Uterus (tissue), 4 donors: ENCODE data around the gene CNN2. TPM values are rescaled to one million over a fixed set of nuclear protein-coding genes. Genes with fewer than 3 reads are reported as not detected.

Experiments used
- DNase-seq, 2 donors: peaks; one replicate each; pipeline ENCODE4 v3.0.0-alpha.2; 2019 to 2020
- H3K27ac ChIP-seq, 2 donors: fragments of 200-600 bp; sonication (generic); 1 replicate in 1 of 2; 2 replicates in 1 of 2; pipeline ENCODE4 v1.5.1; 2016 to 2018
- H3K27me3 ChIP-seq, 2 donors: fragments of 200-600 bp; sonication (generic); one replicate each; pipeline ENCODE4 v1.5.1; 2018 to 2019; ENCODE audit warnings: control low read depth in 1 of 2
- H3K36me3 ChIP-seq, 2 donors: fragments of 200-600 bp; sonication (generic); one replicate each; pipeline ENCODE4 v1.5.1; 2019; ENCODE audit warnings: control low read depth in 1 of 2
- H3K4me1 ChIP-seq, 2 donors: fragments of 200-600 bp; sonication (generic); one replicate each; pipeline ENCODE4 v1.5.1; 2018 to 2019; ENCODE audit warnings: control low read depth in 1 of 2
- H3K4me3 ChIP-seq, 2 donors: fragments of 200-600 bp; sonication (generic); 1 replicate in 1 of 2; 2 replicates in 1 of 2; pipeline ENCODE4 v1.5.1; 2018 to 2019; ENCODE audit warnings: mild to moderate bottlenecking in 1 of 2
- H3K9me3 ChIP-seq, 2 donors: fragments of 200-600 bp; sonication (generic); one replicate each; pipeline ENCODE4 v1.5.1; 2019; ENCODE audit warnings: control low read depth in 1 of 2
- POLR2A ChIP-seq, 2 donors: fragments of 450-650 bp; IDR thresholded peaks; one replicate each; pipeline ENCODE4 v1.6.1; 2016; ENCODE audit warnings: antibody characterized with exemption in 2 of 2, mild to moderate bottlenecking in 1 of 2, moderate library complexity in 1 of 2
- intact Hi-C: fragments of 100-400 bp; cut with DNase I; formaldehyde crosslinking; loops from one replicate; pipeline ENCODE4 v1.15.1; 2023; ENCODE audit warnings: low total_unique reads
- total RNA-seq, 4 donors: library from RNA; depleted of rRNA in 3 of 4; stranded (reverse); fragments of >200 nt in 3 of 4; gene quantifications; one replicate each; pipeline versions ENCODE4 v1.1.0 to v1.2.4, GENCODE V29; 2014 to 2023
- TF ChIP-seq, protein P1 (sequence below), 4 experiments: fragments of 200-600 bp in 2 of 4; fragments of 450-650 bp in 2 of 4; sonication (generic) in 2 of 4; IDR thresholded peaks; one replicate each; pipeline ENCODE4 v1.5.1; 2016 to 2019; ENCODE audit warnings: antibody characterized with exemption in 4 of 4, mild to moderate bottlenecking in 2 of 4, moderate library complexity in 1 of 4
- donor health status: DM: yes; HTN: yes; CAD: no.

Gene CNN2
- total RNA-seq, 4 donors from 2014 or later, result 14.3 to 186 (median 88.5) TPM

DNA sequence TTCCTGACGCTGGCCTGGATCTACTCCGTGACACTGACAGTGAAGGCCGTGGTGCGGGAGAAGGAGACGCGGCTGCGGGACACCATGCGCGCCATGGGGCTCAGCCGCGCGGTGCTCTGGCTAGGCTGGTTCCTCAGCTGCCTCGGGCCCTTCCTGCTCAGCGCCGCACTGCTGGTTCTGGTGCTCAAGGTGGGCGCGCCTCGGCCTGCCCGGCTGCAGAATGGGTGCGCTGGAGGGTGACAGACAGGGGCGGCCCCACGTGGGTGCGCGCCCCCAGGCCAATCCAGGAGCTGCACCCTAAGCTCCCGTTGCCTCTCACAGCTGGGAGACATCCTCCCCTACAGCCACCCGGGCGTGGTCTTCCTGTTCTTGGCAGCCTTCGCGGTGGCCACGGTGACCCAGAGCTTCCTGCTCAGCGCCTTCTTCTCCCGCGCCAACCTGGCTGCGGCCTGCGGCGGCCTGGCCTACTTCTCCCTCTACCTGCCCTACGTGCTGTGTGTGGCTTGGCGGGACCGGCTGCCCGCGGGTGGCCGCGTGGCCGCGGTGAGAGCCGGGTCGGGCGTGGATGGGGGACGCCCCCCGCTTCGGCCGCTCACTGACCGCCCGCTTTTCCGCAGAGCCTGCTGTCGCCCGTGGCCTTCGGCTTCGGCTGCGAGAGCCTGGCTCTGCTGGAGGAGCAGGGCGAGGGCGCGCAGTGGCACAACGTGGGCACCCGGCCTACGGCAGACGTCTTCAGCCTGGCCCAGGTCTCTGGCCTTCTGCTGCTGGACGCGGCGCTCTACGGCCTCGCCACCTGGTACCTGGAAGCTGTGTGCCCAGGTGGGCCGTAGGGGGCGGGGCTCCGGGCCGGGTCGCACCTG lies 20.7 kb downstream of the CNN2 start:
- no peak for DNase-seq
- Histone ChIP-seq H3K27ac (no peak overlapping the region), H3K36me3 (no peaks in the 10 kb centered on the region), H3K27me3 (peaks cover 6 to 9% of the 10 kb centered on the region in 2 donors), H3K4me1 (no peaks in the 10 kb centered on the region), H3K4me3 (no peak overlapping the region), H3K9me3 (no peaks in the 10 kb centered on the region)
- intact Hi-C loops, result no loop called here
- TF ChIP-seq, protein P1, sequence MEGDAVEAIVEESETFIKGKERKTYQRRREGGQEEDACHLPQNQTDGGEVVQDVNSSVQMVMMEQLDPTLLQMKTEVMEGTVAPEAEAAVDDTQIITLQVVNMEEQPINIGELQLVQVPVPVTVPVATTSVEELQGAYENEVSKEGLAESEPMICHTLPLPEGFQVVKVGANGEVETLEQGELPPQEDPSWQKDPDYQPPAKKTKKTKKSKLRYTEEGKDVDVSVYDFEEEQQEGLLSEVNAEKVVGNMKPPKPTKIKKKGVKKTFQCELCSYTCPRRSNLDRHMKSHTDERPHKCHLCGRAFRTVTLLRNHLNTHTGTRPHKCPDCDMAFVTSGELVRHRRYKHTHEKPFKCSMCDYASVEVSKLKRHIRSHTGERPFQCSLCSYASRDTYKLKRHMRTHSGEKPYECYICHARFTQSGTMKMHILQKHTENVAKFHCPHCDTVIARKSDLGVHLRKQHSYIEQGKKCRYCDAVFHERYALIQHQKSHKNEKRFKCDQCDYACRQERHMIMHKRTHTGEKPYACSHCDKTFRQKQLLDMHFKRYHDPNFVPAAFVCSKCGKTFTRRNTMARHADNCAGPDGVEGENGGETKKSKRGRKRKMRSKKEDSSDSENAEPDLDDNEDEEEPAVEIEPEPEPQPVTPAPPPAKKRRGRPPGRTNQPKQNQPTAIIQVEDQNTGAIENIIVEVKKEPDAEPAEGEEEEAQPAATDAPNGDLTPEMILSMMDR (IDR thresholded peaks at IDR 0.05), result no peak
- no peak for TF ChIP-seq POLR2A (IDR thresholded peaks at IDR 0.05)

DNA sequence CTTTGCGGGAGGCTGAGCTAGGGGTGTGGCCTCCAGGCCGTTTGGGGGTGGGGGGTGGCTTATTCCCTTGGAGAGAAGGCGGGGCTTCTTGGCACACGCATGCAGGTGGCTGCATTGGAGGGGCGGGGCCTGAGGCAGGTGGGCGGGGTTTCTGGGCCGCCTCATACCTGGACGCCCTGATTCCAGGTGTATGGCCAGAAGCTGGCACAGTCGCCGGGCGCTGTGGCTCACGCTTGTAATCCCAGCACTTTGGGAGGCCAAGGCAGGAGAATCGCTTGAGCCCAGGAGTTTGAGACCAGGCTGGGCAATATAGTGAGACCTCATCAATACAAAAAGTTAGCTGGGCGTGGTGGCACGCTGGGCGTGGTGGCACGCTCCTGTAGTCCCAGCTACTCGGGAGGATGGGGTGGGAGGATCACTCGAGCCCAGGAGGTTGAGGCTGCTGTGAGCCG lies 21.3 kb downstream of the CNN2 start:
- H3K9me3 ChIP-seq, result no peaks in the 10 kb centered on the region
- H3K4me1 ChIP-seq, result no peaks in the 10 kb centered on the region
- intact Hi-C loops, result no loop called here
- H3K27ac ChIP-seq, result no peak overlapping the region
- H3K4me3 ChIP-seq, result no peak overlapping the region
- H3K36me3 ChIP-seq, result no peaks in the 10 kb centered on the region
- TF ChIP-seq, protein P1 (IDR thresholded peaks at IDR 0.05), result no peak
- no peak for TF ChIP-seq POLR2A (IDR thresholded peaks at IDR 0.05)
- no peak for DNase-seq
- H3K27me3 ChIP-seq, result peaks cover 0 to 3% of the 10 kb centered on the region in 2 donors

GRCh38 chr19:1049106-1049505 lies 22.7 kb downstream of the CNN2 start:
- no peak for TF ChIP-seq POLR2A (IDR thresholded peaks at IDR 0.05)
- TF ChIP-seq, protein P1 (IDR thresholded peaks at IDR 0.05), result no peak
- H3K4me1 ChIP-seq, result no peaks in the 10 kb centered on the region
- no peak overlapping the region for H3K4me3 ChIP-seq
- no peaks in the 10 kb centered on the region for H3K27me3 ChIP-seq
- DNase-seq, result no peak
- no peaks in the 10 kb centered on the region for H3K36me3 ChIP-seq
- intact Hi-C loops, result no loop called here
- H3K9me3 ChIP-seq, result no peaks in the 10 kb centered on the region
- no peak overlapping the region for H3K27ac ChIP-seq

- Histone ChIP-seq H3K27me3 (no peaks in the 10 kb centered on the region), H3K36me3 (no peaks in the 10 kb centered on the region), H3K9me3 (no peaks in the 10 kb centered on the region), H3K4me1 (no peaks in the 10 kb centered on the region), H3K27ac (no peak overlapping the region), H3K4me3 (no peak overlapping the region)
- TF ChIP-seq, protein P1 (IDR thresholded peaks at IDR 0.05), result no peak
- no peak for TF ChIP-seq POLR2A (IDR thresholded peaks at IDR 0.05)
- intact Hi-C loops, result no loop called here
- DNase-seq, result no peak
These were observed 23.4 kb downstream of the CNN2 start for GRCh38 chr19:1049800-1050199.

- TF ChIP-seq POLR2A (IDR thresholded peaks at IDR 0.05), result no peak
- TF ChIP-seq, protein P1 (IDR thresholded peaks at IDR 0.05), result no peak
- Histone ChIP-seq H3K4me3 (no peak overlapping the region), H3K27me3 (no peaks in the 10 kb centered on the region), H3K4me1 (no peaks in the 10 kb centered on the region), H3K9me3 (no peaks in the 10 kb centered on the region), H3K36me3 (no peaks in the 10 kb centered on the region), H3K27ac (no peak overlapping the region)
- intact Hi-C loops, result no loop called here
- no peak for DNase-seq
These were observed 24.8 kb downstream of the CNN2 start for GRCh38 chr19:1050989-1051788.
